ENCODE measurements around the gene CLASP1. TPM values are rescaled to one million over a fixed set of nuclear protein-coding genes. Genes with fewer than 3 reads are reported as not detected.
A peak's percentile ranks its signal among the peaks of the same experiment; 100 is the strongest.
"Not testable (repeated sequence)": the region's sequence is repeated elsewhere in the genome, so short reads cannot be mapped to it uniquely, and the experiment has no call there.

The CLASP1 gene
- total RNA-seq, 4 donors from 2014 or later, result 28.9 to 58.0 (median 41.9) TPM

DNA sequence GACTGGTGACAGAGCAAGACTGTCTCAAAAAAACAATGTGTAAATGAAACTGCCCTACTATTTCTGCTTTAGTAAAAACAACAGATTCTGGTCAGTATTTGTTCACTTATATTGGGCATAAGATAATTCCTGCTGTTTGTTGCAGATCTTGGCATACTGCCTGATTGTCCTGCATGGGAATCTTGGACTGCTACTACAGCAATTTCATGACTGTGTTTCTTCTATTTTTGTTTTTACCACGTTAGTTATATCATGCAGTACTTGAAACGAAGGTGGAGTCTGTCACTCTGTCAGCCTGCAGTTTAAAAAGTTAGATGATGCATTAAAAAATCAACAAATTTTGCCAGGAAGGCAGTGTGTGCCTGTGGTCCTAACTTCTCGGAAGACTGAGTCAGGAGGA is 14.2 kb upstream of the CLASP1 start:
- peaks cover 3 to 52% (median 8%) of the 10 kb centered on the region in 3 donors for H3K4me1 ChIP-seq
- TF ChIP-seq POLR2A (IDR thresholded peaks at IDR 0.05), result no peak
- TF ChIP-seq, protein P1, sequence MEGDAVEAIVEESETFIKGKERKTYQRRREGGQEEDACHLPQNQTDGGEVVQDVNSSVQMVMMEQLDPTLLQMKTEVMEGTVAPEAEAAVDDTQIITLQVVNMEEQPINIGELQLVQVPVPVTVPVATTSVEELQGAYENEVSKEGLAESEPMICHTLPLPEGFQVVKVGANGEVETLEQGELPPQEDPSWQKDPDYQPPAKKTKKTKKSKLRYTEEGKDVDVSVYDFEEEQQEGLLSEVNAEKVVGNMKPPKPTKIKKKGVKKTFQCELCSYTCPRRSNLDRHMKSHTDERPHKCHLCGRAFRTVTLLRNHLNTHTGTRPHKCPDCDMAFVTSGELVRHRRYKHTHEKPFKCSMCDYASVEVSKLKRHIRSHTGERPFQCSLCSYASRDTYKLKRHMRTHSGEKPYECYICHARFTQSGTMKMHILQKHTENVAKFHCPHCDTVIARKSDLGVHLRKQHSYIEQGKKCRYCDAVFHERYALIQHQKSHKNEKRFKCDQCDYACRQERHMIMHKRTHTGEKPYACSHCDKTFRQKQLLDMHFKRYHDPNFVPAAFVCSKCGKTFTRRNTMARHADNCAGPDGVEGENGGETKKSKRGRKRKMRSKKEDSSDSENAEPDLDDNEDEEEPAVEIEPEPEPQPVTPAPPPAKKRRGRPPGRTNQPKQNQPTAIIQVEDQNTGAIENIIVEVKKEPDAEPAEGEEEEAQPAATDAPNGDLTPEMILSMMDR (IDR thresholded peaks at IDR 0.05), result no peak
- H3K27me3 ChIP-seq, result no peaks in the 10 kb centered on the region
- intact Hi-C loops (cut with DNase I), result no loop called here
- no peaks in the 10 kb centered on the region for H3K9me3 ChIP-seq
- DNase-seq, result no peak
- no peak overlapping the region for H3K4me3 ChIP-seq
- H3K36me3 ChIP-seq, result peaks cover 0 to 6% (median 0%) of the 10 kb centered on the region in 3 donors
- 70% methylated on average over 3 of the region's 3 CpGs for WGBS, 2 donors
- H3K27ac ChIP-seq, result peak overlapping the region in 1 of 4 donors; percentile 74

DNA sequence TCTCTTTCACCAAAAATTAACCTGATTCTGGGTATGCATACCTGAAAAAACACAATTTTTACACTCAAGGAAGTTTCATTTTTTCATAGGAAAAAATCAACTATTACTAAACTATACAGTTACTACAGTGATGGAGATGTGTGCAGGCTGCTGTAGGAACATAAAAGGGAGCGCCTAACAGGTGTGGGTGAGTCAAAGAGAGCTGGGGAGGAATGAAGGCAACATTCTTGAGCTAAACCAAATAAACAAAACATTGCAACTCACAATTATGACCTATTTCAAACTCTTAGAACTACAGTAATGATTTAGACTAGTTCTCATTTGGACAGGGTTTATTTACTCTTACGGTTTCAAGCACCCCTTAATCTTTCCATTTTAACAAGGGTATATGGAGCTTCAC is 13.4 kb upstream of the CLASP1 start:
- H3K4me3 ChIP-seq, result no peak overlapping the region
- intact Hi-C loops (cut with DNase I), result no loop called here
- H3K9me3 ChIP-seq, result no peaks in the 10 kb centered on the region
- DNase-seq, result no peak
- peak overlapping the region in 2 of 4 donors; percentile 31 to 55 for H3K27ac ChIP-seq
- WGBS, 2 donors, result 95 to 97% methylated on average over 2 of the region's 2 CpGs
- no peaks in the 10 kb centered on the region for H3K27me3 ChIP-seq
- H3K4me1 ChIP-seq, result peaks cover 3 to 52% (median 8%) of the 10 kb centered on the region in 3 donors
- no peak for TF ChIP-seq POLR2A (IDR thresholded peaks at IDR 0.05)
- TF ChIP-seq, protein P1 (IDR thresholded peaks at IDR 0.05), result no peak
- H3K36me3 ChIP-seq, result peaks cover 0 to 6% (median 0%) of the 10 kb centered on the region in 3 donors

DNA sequence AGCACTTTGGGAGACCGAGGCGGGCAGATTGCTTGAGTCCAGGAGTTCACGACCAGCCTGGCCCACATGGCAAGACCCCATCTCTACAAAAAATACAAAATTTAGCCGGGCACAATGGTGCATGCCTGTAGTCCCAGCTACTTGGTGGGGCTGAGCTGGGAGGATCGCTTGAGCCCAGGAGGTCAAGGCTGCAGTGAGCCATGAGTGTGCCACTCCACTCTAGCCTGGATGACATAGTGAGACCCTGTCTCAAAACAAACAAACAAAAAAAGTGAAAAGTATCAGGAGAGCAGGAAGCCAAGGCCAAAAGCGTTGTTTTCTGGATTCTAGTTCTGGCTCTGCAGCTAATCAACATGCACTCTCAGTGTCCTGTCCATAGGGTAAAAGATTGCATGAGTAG is 10.7 kb upstream of the CLASP1 start:
- TF ChIP-seq POLR2A (IDR thresholded peaks at IDR 0.05), result no peak
- TF ChIP-seq, protein P1 (IDR thresholded peaks at IDR 0.05), result no peak
- intact Hi-C loops (cut with DNase I), result no loop called here
- H3K4me1 ChIP-seq, result peaks cover 3 to 38% (median 5%) of the 10 kb centered on the region in 3 donors
- no peak overlapping the region for H3K27ac ChIP-seq
- DNase-seq, result no peak
- no peaks in the 10 kb centered on the region for H3K9me3 ChIP-seq
- no peak overlapping the region for H3K4me3 ChIP-seq
- no peaks in the 10 kb centered on the region for H3K27me3 ChIP-seq
- 94 to 96% methylated on average over 6 of the region's 6 CpGs for WGBS, 2 donors
- H3K36me3 ChIP-seq, result peaks cover 0 to 6% (median 0%) of the 10 kb centered on the region in 3 donors

DNA sequence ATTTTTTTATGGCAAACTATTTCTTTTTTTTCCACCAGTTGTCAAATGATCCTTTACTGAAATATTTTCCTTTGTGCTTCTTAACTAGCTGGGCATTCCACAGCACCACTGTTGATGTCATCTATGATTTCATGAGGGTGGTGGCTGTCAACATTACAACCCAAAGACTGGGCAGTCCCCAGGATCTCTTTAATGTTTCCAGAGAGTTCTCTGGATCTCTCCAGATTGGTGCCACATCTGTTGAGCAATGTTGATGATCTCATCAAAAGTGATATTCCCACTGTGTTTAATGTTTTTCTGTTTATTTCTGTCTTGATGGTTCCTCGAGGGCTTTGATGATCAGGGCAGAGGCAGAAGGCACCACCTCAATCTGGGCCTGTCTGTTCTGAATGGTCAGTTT is 9.1 kb upstream of the CLASP1 start:
- H3K27me3 ChIP-seq; H3K27ac ChIP-seq; H3K36me3 ChIP-seq; H3K9me3 ChIP-seq; DNase-seq; H3K4me3 ChIP-seq; intact Hi-C loops (cut with DNase I): not testable (repeated sequence)
- 78% methylated on average over 1 of the region's 1 CpG; no CpG with 5 or more reads in 1 of the 2 donors for WGBS, 2 donors
- peaks cover 0 to 22% (median under 1%) of the 10 kb centered on the region in 3 donors for H3K4me1 ChIP-seq

DNA sequence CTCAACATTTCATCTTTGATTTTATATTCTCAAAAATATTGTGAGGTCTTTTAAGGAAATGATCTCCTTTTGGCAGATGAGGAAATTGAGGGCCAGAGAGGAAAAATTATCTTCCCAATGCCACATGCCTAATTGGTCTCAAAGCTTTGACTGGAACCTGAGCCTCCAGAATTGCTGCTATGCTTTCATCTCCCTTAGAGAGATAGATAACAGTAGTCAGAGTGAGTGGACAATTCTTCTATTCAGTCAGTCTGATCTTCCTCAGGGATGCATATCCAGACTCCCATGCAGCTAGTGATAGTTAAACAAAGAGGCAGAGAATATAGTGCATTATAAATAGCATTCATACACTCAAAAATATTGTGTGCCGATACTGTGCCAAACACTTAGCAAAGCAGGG is 3.8 kb upstream of the CLASP1 start:
- peaks cover 0 to 27% (median 10%) of the 10 kb centered on the region in 3 donors for H3K4me1 ChIP-seq
- intact Hi-C loops (cut with DNase I), result no loop called here
- H3K4me3 ChIP-seq, result no peak overlapping the region
- WGBS, 2 donors, result 85 to 100% methylated on average over 1 of the region's 1 CpG
- H3K27me3 ChIP-seq, result no peaks in the 10 kb centered on the region
- no peaks in the 10 kb centered on the region for H3K36me3 ChIP-seq
- TF ChIP-seq POLR2A (IDR thresholded peaks at IDR 0.05), result no peak
- TF ChIP-seq, protein P1 (IDR thresholded peaks at IDR 0.05), result no peak
- no peak overlapping the region for H3K27ac ChIP-seq
- no peaks in the 10 kb centered on the region for H3K9me3 ChIP-seq
- no peak for DNase-seq
